GM21367 (cell line): Measurements from ENCODE around the gene HOOK1.
A peak's percentile ranks its signal among the peaks of the same experiment; 100 is the strongest.

Experiments
- ATAC-seq: cut with Tn5 transposase; IDR thresholded peaks from one replicate; pipeline ENCODE4 v1.9.1; 2021; ENCODE audit not compliant: unreplicated experiment

Gene HOOK1

DNA sequence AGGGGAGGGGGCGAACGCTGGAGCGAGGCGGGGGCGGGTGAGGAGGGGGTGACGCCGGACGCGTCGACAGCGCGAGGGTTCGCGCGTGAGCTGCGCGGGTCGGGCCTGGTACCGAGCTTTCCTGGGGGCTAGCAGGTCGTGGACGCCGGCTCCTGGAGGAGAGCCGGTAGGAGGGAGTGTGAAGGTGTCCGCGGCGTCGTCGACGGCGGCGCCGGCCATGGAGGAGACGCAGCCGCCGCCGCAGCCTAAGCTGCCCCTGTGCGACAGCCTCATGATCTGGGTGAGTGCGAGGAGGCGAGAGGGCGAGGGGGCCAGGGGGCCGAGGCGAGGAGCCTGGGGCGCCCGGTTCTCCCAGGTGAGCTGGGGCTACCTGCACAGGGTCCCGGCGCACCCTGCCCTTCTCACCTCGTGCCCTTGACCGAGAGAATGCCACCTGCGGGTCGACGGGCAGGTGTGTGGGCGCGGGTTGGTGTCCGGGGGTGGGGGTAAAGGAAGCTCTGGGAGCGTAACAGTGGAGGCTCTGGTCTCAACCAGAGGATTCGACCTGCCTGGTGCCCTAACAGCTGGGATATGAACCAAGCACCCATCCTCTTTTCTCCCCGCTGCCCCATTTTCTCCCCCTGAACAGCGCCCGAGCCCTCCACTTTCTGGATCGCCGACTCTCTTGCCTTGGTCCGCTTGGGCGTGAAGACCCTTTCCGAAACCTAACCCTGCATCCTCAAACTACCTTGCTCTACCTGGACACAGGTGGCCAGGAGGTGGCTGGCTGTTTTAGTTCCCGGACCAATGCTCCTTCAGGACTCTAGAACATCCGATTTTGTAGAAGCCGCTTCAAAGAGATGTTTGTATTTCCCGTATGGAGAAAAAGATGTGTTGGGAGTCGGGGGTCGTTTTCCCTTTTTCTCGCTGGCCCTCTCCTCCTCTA, at the start of gene HOOK1:
HOOK1 (plus strand) TSS at position 49 of the 925 bp plus-strand sequence; CDS start at position 218, 169 bp downstream.
- ATAC-seq = peak; percentile 26

DNA sequence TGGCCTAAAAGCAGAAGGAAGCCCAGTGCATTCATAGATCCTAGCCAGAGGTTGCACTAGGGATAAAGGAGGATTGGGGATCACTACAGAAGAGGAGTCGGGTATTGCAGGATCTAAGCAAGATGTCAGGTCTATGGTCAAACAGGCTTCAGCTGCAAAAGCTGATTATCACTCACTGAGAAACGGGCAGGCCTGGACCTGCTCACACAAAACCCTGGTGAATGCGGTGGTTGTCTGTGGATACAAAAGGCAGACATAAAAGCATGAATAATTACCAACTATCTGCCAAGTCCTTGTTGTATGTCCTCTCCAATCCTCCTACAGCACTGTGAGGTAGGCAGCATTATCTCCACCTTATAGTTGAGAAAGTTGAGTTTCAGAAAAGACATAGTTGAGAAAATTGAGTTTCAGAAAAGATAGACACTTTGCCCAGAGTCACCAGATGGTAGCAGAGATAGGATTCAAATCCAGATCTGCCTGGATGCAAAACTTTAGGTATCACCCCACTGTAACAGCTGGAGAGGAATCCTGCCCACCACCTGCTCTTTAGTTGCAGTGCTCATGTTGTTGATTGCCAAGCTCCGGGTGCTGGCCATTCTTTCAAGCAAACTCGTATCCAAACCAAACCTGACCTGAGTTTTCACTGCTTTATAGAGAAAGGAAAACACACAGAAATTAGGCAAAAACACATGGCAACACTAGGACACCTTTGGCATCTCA, 49.6 kb upstream of the HOOK1 start:
- ATAC-seq = no peak

DNA sequence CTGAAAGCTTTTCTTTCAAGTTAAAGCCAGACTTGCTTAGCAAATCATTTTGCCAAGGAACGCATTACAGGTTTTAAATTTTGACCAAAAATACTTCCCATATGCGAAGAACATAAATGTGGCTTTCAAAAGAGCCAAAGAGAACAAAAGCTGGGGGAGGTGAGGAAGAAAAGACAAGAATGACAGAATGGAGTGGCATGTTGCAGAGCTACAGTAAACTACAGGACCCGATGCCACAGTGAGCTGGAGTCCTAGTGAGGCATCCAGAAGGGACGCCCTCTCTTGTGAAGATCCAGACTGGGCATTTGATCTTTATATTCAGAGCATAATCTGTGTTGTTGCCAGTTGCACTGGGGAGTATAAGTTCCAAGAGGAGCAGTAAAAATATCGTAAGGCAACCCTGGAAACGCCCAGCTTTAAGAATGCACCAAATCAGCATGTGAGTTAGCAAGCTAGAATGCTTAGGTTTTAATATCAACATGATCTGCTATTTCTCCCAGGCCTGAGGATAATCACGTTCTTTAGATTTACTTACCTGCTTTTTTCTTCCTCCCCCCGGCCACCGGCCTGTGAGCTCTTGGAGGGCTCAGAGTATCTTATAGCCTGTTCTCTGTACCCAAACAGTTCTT, 48.4 kb upstream of the HOOK1 start:
- no peak for ATAC-seq

- ATAC-seq = no peak
Observed at GRCh38 chr1:59767119-59767518, 47.6 kb upstream of the HOOK1 start.

DNA sequence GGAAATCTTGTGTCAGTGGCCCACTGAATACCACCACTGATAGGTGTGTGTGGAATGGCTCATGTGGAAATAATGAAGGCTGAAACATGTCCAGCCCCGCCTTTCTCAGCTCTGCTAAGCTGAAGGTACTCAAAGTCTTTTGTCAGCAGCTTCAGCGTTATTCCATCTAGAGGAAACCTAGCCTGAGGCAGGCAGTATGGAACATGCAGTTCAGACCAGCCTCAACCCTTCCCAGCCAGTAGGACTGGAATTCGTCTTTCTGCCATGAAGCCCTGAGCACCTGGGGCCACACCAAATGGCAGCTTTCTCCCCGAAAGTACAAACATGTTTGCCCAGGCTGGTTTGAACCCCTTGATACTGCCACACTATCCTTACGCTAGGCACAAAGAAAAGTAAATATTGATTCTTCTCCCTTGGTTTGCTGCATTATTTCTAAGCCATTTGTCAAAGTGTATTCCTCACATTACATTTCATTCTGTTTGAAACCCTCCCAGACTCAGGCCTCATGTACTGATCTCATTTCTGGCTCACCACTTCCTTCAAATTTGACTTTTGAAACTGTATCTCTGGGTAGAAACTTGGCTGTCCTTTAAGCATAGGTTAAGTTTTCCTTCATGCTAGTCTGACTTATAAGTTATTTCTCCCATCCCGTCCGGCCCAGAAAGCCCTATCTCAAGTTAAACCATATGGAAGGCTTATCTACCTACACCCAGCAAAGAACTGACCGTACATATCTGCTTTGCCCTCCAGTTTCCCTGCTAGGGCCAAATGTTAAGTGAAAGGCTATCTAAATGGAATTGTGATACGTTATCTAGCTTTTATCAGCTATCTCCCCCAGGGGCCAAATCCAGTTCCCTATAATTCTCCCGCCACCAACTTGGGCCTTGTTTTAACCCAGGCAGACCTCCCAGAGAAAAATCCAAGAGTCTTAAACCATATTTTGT, 45.7 kb upstream of the HOOK1 start:
- ATAC-seq = no peak

- no peak for ATAC-seq
Observed at GRCh38 chr1:59769736-59770095, 45.0 kb upstream of the HOOK1 start.

GRCh38 chr1:59771361-59771760, 43.4 kb upstream of the HOOK1 start:
- ATAC-seq = no peak

- no peak for ATAC-seq
Observed at GRCh38 chr1:59775480-59775879, 39.3 kb upstream of the HOOK1 start.

GRCh38 chr1:59776960-59777852, 37.5 kb upstream of the HOOK1 start:
- no peak for ATAC-seq

DNA sequence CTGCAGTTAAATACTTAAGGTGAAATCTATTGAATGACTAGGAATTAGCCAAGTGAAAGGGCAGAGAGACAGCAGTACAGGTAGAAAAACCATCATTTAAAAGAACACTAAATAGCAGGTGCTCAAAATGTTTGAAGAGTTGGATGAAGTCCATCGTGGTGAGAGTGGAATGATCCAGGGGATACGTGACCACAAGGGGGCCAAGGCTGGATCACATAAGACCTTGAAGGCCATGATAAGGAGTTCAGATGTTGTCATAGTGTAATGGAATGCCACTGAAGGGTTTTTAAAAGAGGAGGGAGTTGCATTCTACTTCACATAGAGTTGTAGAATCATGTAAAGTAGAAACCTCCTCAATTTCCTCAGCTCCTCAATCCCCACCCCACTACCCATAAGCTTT, 34.8 kb upstream of the HOOK1 start:
- ATAC-seq = no peak

GRCh38 chr1:59788825-59789224, 25.9 kb upstream of the HOOK1 start:
- no peak for ATAC-seq

DNA sequence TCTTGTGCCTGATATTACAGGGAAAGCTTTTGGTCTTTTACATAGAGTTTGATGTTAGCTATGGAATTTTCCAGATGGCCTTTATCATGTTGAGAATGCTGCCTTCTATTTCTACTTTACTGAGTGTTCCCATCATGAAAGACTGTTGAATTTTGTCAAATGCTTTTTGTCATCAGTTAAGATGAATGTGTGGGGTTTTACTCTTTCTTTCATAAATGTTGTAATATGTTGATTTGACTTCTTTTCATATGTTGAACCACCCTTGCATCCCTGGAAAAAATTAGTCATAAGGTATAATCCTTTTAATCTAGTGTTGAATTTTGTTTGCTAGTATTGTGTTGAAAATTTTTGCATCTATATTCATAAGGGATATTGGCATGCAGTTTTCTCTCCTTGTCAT, 16.1 kb upstream of the HOOK1 start:
- ATAC-seq = no peak

DNA sequence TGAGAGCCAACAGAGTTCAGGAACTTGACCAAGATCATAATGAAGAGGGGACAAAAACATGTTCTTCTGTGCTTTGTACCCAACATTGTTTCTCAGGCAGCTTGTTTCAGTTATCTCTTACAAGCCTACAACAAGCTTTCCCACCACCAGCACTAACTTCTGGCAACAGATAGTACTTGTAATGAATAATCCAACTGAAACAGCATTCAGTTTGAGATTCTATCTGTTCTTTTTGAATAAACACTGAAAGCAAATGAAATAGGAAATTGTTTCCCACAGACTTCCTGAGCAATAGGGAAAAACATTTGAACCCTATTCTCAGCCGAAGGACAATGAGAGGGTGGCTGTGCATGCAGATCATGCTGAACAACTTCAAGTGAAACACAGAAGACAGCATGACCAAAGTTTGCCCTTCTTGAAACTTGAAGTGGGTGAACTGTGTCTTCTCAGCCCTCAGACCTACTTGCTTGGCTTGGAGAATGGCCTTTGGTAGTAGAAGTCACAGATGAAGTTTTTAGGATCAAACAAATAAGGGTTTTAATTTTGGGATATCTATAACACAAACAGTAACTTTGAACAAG, 11.2 kb upstream of the HOOK1 start:
- no peak for ATAC-seq

- no peak for ATAC-seq
Observed at GRCh38 chr1:59804301-59804700, 10.4 kb upstream of the HOOK1 start.

DNA sequence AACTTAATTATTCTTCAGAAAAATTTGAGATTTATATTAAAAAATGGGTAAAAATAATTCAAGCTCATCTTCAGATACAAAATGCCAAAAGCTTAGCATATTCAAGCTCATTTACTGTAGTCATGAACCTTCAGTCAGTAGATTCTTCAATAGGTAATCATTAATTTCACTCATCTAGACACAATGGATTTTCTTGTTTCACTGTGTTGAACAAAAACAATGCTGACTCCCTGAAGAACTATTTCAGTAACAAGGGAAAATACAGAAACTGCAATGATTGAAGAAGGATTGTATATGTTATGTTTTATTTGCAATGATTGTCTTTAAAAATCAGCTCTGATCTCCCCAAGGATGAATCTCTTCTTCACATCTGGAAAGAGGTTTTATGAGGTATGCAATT, 9.2 kb upstream of the HOOK1 start:
- ATAC-seq = no peak

GRCh38 chr1:59814180-59814900, 409 bp upstream of the HOOK1 start:
- peak; percentile 97 for ATAC-seq

GRCh38 chr1:59815892-59816291, 1.1 kb downstream of the HOOK1 start:
- ATAC-seq = no peak

- no peak for ATAC-seq
Observed at GRCh38 chr1:59816318-59816878, 1.6 kb downstream of the HOOK1 start.
